ENCODE data around the gene LARGE1. TPM values are rescaled to one million over a fixed set of nuclear protein-coding genes. Genes with fewer than 3 reads are reported as not detected.

LARGE1 gene
- total and polyA plus RNA-seq, 2 of the 8 experiments (the other 6 are each of a cell fraction or from before 2014, with no cell fraction given): 43.7 to 83.0 TPM

GRCh38 chr22:33519071-33519973, 401.0 kb downstream of the LARGE1 start:
- no peak overlapping the region for H2BK5ac ChIP-seq (ENCODE audit: low read depth, low read length)
- 62% methylated on average over 13 of the region's 13 CpGs; no CpG with 5 or more reads in 1 of the 2 experiments for WGBS, 2 experiments (ENCODE audit: extremely low coverage in 1 of 2, insufficient coverage in 1 of 2, insufficient read length in 1 of 2, insufficient replicate concordance in 2 of 2, low coverage in 1 of 2, low lambda C conversion rate in 2 of 2, missing lambda C conversion rate in 1 of 2)
- POLR2A ChIA-PET (ENCODE audit: partially characterized antibody): no interaction called here

More at GRCh38 chr22:33519071-33519973, 401.0 kb downstream of the LARGE1 start:
- peaks cover 0 to 23% of the 10 kb centered on the region in 2 experiments; a peak in 1 of 4 replicates for H3K79me2 ChIP-seq (ENCODE audit: control insufficient read depth in 1 of 2, insufficient read depth in 2 of 2, low read length in 2 of 2)
- DNase-seq (ENCODE audit: low read depth in 1 of 2, low spot score in 2 of 2) (peak in 1 of 2 experiments; percentile 54), FAIRE-seq (peak; percentile 71)
- H3K36me3 ChIP-seq (ENCODE audit: control insufficient read depth in 2 of 4, insufficient read depth in 4 of 4, low read length in 3 of 4): peaks cover 0 to 7% (median 1%) of the 10 kb centered on the region in 4 experiments; a peak in 3 of 8 replicates
- no peaks in the 10 kb centered on the region for H3K23me2 ChIP-seq (ENCODE audit: low read depth, low read length)
- H3K27ac ChIP-seq (ENCODE audit: low read depth, low read length): no peak overlapping the region
- no peak overlapping the region for H2BK120ac ChIP-seq (replicated peaks; ENCODE audit: low read depth, low read length)
- no peak overlapping the region for H2BK12ac ChIP-seq (ENCODE audit: low read depth, low read length)
- H3K14ac ChIP-seq (ENCODE audit: insufficient read length): no peak overlapping the region
- no peak overlapping the region for H2AK5ac ChIP-seq (ENCODE audit: low read depth, low read length)
- H3K4me2 ChIP-seq (ENCODE audit: insufficient read depth in 1 of 2, low read depth in 2 of 2, low read length in 2 of 2): no peak overlapping the region
- no peak overlapping the region for H3K4me3 ChIP-seq (ENCODE audit: extremely low read depth in 1 of 4, insufficient read depth in 2 of 4, low read depth in 3 of 4, low read length in 4 of 4)
- CTCF ChIA-PET (ENCODE audit: partially characterized antibody): interaction anchor here (0.6 to 6.6 kb wide), 35 partner anchors 8 to 872 kb away, joined by 3 to 58 read pairs (median 3); no protein-coding TSS in a partner anchor
- H4K91ac ChIP-seq (replicated peaks; ENCODE audit: insufficient read length, low read length): no peak overlapping the region
- H3K27me3 ChIP-seq (replicated peaks in 1 of 4; ENCODE audit: control insufficient read depth in 3 of 4, extremely low read depth in 1 of 4, insufficient read depth in 3 of 4, low read length in 3 of 4): no peaks in the 10 kb centered on the region
- no peak overlapping the region for H4K8ac ChIP-seq (ENCODE audit: extremely low read depth, insufficient read depth, low read length)
- H3K4ac ChIP-seq (replicated peaks; ENCODE audit: insufficient read length, low read depth, low read length): no peak overlapping the region
- H3K56ac ChIP-seq (replicated peaks; ENCODE audit: insufficient read length, low read depth, low read length): no peak overlapping the region
- no peak overlapping the region for H2AFZ ChIP-seq (ENCODE audit: low read length)
- H3K9me3 ChIP-seq (ENCODE audit: insufficient read depth in 2 of 2, low read depth in 1 of 2, low read length in 1 of 2): peaks cover 5 to 6% of the 10 kb centered on the region in 2 experiments; a peak in 3 of 4 replicates
- no peak overlapping the region for H4K5ac ChIP-seq (ENCODE audit: insufficient read length, low read depth, low read length)
- no peak overlapping the region for H3K9ac ChIP-seq (replicated peaks in 1 of 4; ENCODE audit: extremely low read depth in 1 of 4, low read depth in 3 of 4, low read length in 3 of 4)
- peaks cover 3% of the 10 kb centered on the region; the same call in 1 of the 2 replicates for H3K79me1 ChIP-seq (ENCODE audit: low read depth, low read length)
- H3K18ac ChIP-seq (ENCODE audit: extremely low read depth, low read length): no peak overlapping the region
- no peak overlapping the region for H2BK20ac ChIP-seq (ENCODE audit: low read length)
- H4K20me1 ChIP-seq (replicated peaks in 1 of 2; ENCODE audit: control insufficient read depth in 1 of 2, insufficient read depth in 2 of 2, low read length in 2 of 2): no peaks in the 10 kb centered on the region
- no peak overlapping the region for H3K23ac ChIP-seq (ENCODE audit: insufficient read length)
- TF ChIP-seq, protein P1, sequence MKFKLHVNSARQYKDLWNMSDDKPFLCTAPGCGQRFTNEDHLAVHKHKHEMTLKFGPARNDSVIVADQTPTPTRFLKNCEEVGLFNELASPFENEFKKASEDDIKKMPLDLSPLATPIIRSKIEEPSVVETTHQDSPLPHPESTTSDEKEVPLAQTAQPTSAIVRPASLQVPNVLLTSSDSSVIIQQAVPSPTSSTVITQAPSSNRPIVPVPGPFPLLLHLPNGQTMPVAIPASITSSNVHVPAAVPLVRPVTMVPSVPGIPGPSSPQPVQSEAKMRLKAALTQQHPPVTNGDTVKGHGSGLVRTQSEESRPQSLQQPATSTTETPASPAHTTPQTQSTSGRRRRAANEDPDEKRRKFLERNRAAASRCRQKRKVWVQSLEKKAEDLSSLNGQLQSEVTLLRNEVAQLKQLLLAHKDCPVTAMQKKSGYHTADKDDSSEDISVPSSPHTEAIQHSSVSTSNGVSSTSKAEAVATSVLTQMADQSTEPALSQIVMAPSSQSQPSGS (IDR thresholded peaks at IDR 0.05; ENCODE audit: low read length): 0 out of 2 replicates have a peak, but pooled peaks have one; percentile 22
- TF ChIP-seq BCL11A (IDR thresholded peaks at IDR 0.05; ENCODE audit: low read depth in 2 of 2, low read length in 2 of 2) (no peak), RAD21 (IDR thresholded peaks at IDR 0.05 in 1 of 2, conservative IDR thresholded peaks at IDR 0.05 in 1 of 2; ENCODE audit: low read depth in 2 of 2, low read length in 2 of 2) (peak; percentile 79 to 84), POLR2AphosphoS5 (IDR thresholded peaks at IDR 0.05; ENCODE audit: low read depth, low read length) (no peak)
- TF ChIP-seq, protein P2, sequence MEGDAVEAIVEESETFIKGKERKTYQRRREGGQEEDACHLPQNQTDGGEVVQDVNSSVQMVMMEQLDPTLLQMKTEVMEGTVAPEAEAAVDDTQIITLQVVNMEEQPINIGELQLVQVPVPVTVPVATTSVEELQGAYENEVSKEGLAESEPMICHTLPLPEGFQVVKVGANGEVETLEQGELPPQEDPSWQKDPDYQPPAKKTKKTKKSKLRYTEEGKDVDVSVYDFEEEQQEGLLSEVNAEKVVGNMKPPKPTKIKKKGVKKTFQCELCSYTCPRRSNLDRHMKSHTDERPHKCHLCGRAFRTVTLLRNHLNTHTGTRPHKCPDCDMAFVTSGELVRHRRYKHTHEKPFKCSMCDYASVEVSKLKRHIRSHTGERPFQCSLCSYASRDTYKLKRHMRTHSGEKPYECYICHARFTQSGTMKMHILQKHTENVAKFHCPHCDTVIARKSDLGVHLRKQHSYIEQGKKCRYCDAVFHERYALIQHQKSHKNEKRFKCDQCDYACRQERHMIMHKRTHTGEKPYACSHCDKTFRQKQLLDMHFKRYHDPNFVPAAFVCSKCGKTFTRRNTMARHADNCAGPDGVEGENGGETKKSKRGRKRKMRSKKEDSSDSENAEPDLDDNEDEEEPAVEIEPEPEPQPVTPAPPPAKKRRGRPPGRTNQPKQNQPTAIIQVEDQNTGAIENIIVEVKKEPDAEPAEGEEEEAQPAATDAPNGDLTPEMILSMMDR (IDR thresholded peaks at IDR 0.05; ENCODE audit: control extremely low read depth in 1 of 3, insufficient read depth in 1 of 3, low read depth in 1 of 3, low read length in 3 of 3): peak in 2 of 3 experiments; percentile 55 to 64; a peak in 3 of 4 replicates
- no peaks in the 10 kb centered on the region; a peak in 2 of 7 replicates for H3K4me1 ChIP-seq (replicated peaks in 1 of 4; ENCODE audit: control insufficient read depth in 3 of 4, insufficient read depth in 4 of 4, low read length in 3 of 4)
- H2BK15ac ChIP-seq (ENCODE audit: low read length): no peak overlapping the region
